Gastroesophageal sphincter (tissue), 3 donors: Measurements from ENCODE around the gene ATXN2L.

Source experiments
- CTCF ChIP-seq, 4 experiments: fragments of 200-600 bp in 2 of 4; fragments of 450-650 bp in 2 of 4; sonication (generic) in 1 of 4; IDR thresholded peaks; one replicate each; pipeline ENCODE4 v1.5.1; 2017 to 2019; ENCODE audit warnings: antibody characterized with exemption in 4 of 4, mild to moderate bottlenecking in 2 of 4, moderate library complexity in 2 of 4
- EP300 ChIP-seq: sonication (generic); formaldehyde crosslinking; IDR thresholded peaks from one replicate; pipeline ENCODE4 v1.6.1; 2017; ENCODE audit warnings: antibody characterized with exemption, mild to moderate bottlenecking
- POLR2A ChIP-seq, 2 donors: fragments of 450-650 bp; IDR thresholded peaks; one replicate each; pipeline ENCODE4 v1.6.1; 2017; ENCODE audit warnings: antibody characterized with exemption in 2 of 2, mild to moderate bottlenecking in 2 of 2, moderate library complexity in 1 of 2
- POLR2AphosphoS5 ChIP-seq: sonication (generic); formaldehyde crosslinking; IDR thresholded peaks from one replicate; pipeline ENCODE4 v1.6.1; 2017; ENCODE audit warnings: antibody characterized with exemption

DNA sequence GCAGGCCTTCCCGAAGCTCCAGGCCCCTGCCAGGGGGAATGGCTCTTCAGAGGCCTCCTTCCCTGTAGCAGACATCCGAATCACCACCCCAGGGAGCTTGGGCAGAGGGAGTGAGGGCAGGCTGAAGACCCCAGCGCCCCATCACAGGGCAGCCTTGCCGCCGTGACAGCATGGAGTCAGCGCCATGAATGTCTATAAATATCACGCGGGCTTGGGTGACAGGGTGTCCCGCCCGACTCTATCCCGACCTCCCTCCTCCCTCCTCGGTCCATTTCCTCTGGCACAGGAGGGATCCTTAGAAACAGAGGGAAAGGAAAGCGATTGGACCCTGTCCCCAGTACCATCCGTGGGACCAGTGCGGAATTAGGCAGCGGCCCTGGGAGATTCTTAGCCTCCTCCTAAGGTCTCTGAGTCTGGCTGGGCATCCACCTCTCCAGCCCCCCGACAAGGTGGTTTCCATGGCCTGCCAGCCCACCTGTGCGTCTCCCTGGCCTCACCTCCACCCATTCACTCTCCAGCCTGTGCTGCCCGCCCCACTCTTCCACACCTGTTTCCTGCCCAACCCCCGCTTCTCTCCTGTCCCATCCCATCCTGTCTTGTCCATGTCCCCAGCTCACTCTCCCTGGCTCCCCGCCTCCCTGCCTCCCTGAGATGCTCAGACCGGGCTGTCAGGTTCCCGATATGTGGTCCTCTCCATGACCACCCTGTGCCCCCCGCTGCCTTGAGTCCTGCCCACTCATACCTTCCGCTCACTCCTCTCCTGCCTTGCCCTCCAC, 60.6 kb downstream of the ATXN2L start:
- TF ChIP-seq POLR2A (IDR thresholded peaks at IDR 0.05) (no peak), CTCF (IDR thresholded peaks at IDR 0.05) (no peak), POLR2AphosphoS5 (no peak), EP300 (no peak)
